Measurements from ENCODE around the gene CBR3.

The CBR3 gene

GRCh38 chr21:36175771-36176565 lies 41.1 kb downstream of the CBR3 start:
- no peak overlapping the region for H2BK5ac ChIP-seq (ENCODE audit: low read length)
- H3K4me3 ChIP-seq (ENCODE audit: low read length), result no peak overlapping the region
- H2AK5ac ChIP-seq (ENCODE audit: low read length), result no peak overlapping the region
- no peak overlapping the region for H4K5ac ChIP-seq (ENCODE audit: low read length)
- WGBS (ENCODE audit: extremely low coverage, insufficient coverage, low lambda C conversion rate), result no CpG with 5 or more reads among the region's 7 CpGs
- no peak overlapping the region for H3K18ac ChIP-seq (ENCODE audit: low read length)
- H3K36me3 ChIP-seq (ENCODE audit: control insufficient read depth, insufficient read depth, low read length), result no peaks in the 10 kb centered on the region
- H2BK120ac ChIP-seq (ENCODE audit: low read depth, low read length), result no peak overlapping the region
- no peak for DNase-seq
- H3K9ac ChIP-seq (ENCODE audit: low read length), result no peak overlapping the region
- no peak overlapping the region for H3K56ac ChIP-seq (ENCODE audit: low read length)
- H3K79me2 ChIP-seq (ENCODE audit: control insufficient read depth, insufficient read depth, low read length), result no peaks in the 10 kb centered on the region
- H3K4me2 ChIP-seq (ENCODE audit: low read length), result no peak overlapping the region
- H3K23ac ChIP-seq (ENCODE audit: low read length), result no peak overlapping the region
- H2BK15ac ChIP-seq (replicated peaks; ENCODE audit: low read depth), result no peak overlapping the region
- H3K27me3 ChIP-seq (ENCODE audit: insufficient read depth, low read length, poor library complexity), result no peaks in the 10 kb centered on the region
- no peaks in the 10 kb centered on the region for H3K4me1 ChIP-seq (ENCODE audit: control insufficient read depth, low read depth, low read length)
- H3K79me1 ChIP-seq (ENCODE audit: low read length), result no peaks in the 10 kb centered on the region
- no peak overlapping the region for H4K8ac ChIP-seq (ENCODE audit: low read depth, low read length)
- H3K27ac ChIP-seq (ENCODE audit: low read depth, low read length), result no peak overlapping the region
- H3K4ac ChIP-seq (ENCODE audit: low read depth, low read length), result no peak overlapping the region

- Histone ChIP-seq H2BK15ac (replicated peaks; ENCODE audit: low read depth) (no peak overlapping the region), H3K4ac (ENCODE audit: low read depth, low read length) (no peak overlapping the region), H3K27ac (ENCODE audit: low read depth, low read length) (no peak overlapping the region), H3K36me3 (ENCODE audit: control insufficient read depth, insufficient read depth, low read length) (no peaks in the 10 kb centered on the region), H3K79me2 (ENCODE audit: control insufficient read depth, insufficient read depth, low read length) (no peaks in the 10 kb centered on the region), H4K8ac (ENCODE audit: low read depth, low read length) (no peak overlapping the region), H3K18ac (ENCODE audit: low read length) (no peak overlapping the region), H3K9ac (ENCODE audit: low read length) (no peak overlapping the region), H3K56ac (ENCODE audit: low read length) (no peak overlapping the region), H3K4me1 (ENCODE audit: control insufficient read depth, low read depth, low read length) (no peaks in the 10 kb centered on the region), H3K4me2 (ENCODE audit: low read length) (no peak overlapping the region), H2BK120ac (ENCODE audit: low read depth, low read length) (no peak overlapping the region), H2AK5ac (ENCODE audit: low read length) (no peak overlapping the region), H4K5ac (ENCODE audit: low read length) (no peak overlapping the region), H3K27me3 (ENCODE audit: insufficient read depth, low read length, poor library complexity) (no peaks in the 10 kb centered on the region), H3K4me3 (ENCODE audit: low read length) (no peak overlapping the region), H3K79me1 (ENCODE audit: low read length) (no peaks in the 10 kb centered on the region), H2BK5ac (ENCODE audit: low read length) (no peak overlapping the region), H3K23ac (ENCODE audit: low read length) (no peak overlapping the region)
- WGBS (ENCODE audit: extremely low coverage, insufficient coverage, low lambda C conversion rate), result no CpG with 5 or more reads among the region's 2 CpGs
- DNase-seq, result no peak
These were observed 43.5 kb downstream of the CBR3 start for GRCh38 chr21:36178349-36178748.

- Histone ChIP-seq H4K8ac (ENCODE audit: low read depth, low read length) (no peak overlapping the region), H3K18ac (ENCODE audit: low read length) (no peak overlapping the region), H3K4me3 (ENCODE audit: low read length) (no peak overlapping the region), H3K4me1 (ENCODE audit: control insufficient read depth, low read depth, low read length) (no peaks in the 10 kb centered on the region), H3K56ac (ENCODE audit: low read length) (no peak overlapping the region), H3K4ac (ENCODE audit: low read depth, low read length) (no peak overlapping the region), H3K9ac (ENCODE audit: low read length) (no peak overlapping the region), H2AK5ac (ENCODE audit: low read length) (no peak overlapping the region), H3K27me3 (ENCODE audit: insufficient read depth, low read length, poor library complexity) (no peaks in the 10 kb centered on the region), H3K23ac (ENCODE audit: low read length) (no peak overlapping the region), H3K79me1 (ENCODE audit: low read length) (no peaks in the 10 kb centered on the region), H2BK15ac (replicated peaks; ENCODE audit: low read depth) (no peak overlapping the region), H3K79me2 (ENCODE audit: control insufficient read depth, insufficient read depth, low read length) (no peaks in the 10 kb centered on the region), H3K4me2 (ENCODE audit: low read length) (no peak overlapping the region), H2BK5ac (ENCODE audit: low read length) (no peak overlapping the region), H3K36me3 (ENCODE audit: control insufficient read depth, insufficient read depth, low read length) (no peaks in the 10 kb centered on the region), H4K5ac (ENCODE audit: low read length) (no peak overlapping the region), H2BK120ac (ENCODE audit: low read depth, low read length) (no peak overlapping the region), H3K27ac (ENCODE audit: low read depth, low read length) (no peak overlapping the region)
- no peak for DNase-seq
These were observed 44.3 kb downstream of the CBR3 start for GRCh38 chr21:36179145-36179544.

- no peaks in the 10 kb centered on the region for H3K4me1 ChIP-seq (ENCODE audit: control insufficient read depth, low read depth, low read length)
- no peak overlapping the region for H3K4ac ChIP-seq (ENCODE audit: low read depth, low read length)
- no peak overlapping the region for H2BK5ac ChIP-seq (ENCODE audit: low read length)
- no peaks in the 10 kb centered on the region for H3K79me1 ChIP-seq (ENCODE audit: low read length)
- H2BK15ac ChIP-seq (replicated peaks; ENCODE audit: low read depth), result no peak overlapping the region
- no peak overlapping the region for H4K8ac ChIP-seq (ENCODE audit: low read depth, low read length)
- no peak overlapping the region for H2BK120ac ChIP-seq (ENCODE audit: low read depth, low read length)
- H3K9ac ChIP-seq (ENCODE audit: low read length), result no peak overlapping the region
- H3K56ac ChIP-seq (ENCODE audit: low read length), result no peak overlapping the region
- no peak overlapping the region for H3K18ac ChIP-seq (ENCODE audit: low read length)
- H3K79me2 ChIP-seq (ENCODE audit: control insufficient read depth, insufficient read depth, low read length), result no peaks in the 10 kb centered on the region
- no peak overlapping the region for H2AK5ac ChIP-seq (ENCODE audit: low read length)
- no peak overlapping the region for H3K4me2 ChIP-seq (ENCODE audit: low read length)
- H4K5ac ChIP-seq (ENCODE audit: low read length), result no peak overlapping the region
- no CpG with 5 or more reads among the region's 5 CpGs for WGBS (ENCODE audit: extremely low coverage, insufficient coverage, low lambda C conversion rate)
- H3K4me3 ChIP-seq (ENCODE audit: low read length), result no peak overlapping the region
- no peak overlapping the region for H3K23ac ChIP-seq (ENCODE audit: low read length)
- no peak for DNase-seq
- H3K27ac ChIP-seq (ENCODE audit: low read depth, low read length), result no peak overlapping the region
- no peaks in the 10 kb centered on the region for H3K27me3 ChIP-seq (ENCODE audit: insufficient read depth, low read length, poor library complexity)
- no peaks in the 10 kb centered on the region for H3K36me3 ChIP-seq (ENCODE audit: control insufficient read depth, insufficient read depth, low read length)
These were observed 46.1 kb downstream of the CBR3 start for GRCh38 chr21:36180963-36181362.

GRCh38 chr21:36183144-36183795 lies 48.4 kb downstream of the CBR3 start:
- Histone ChIP-seq H3K23ac (ENCODE audit: low read length) (no peak overlapping the region), H3K4ac (ENCODE audit: low read depth, low read length) (no peak overlapping the region), H3K9ac (ENCODE audit: low read length) (no peak overlapping the region), H3K27ac (ENCODE audit: low read depth, low read length) (no peak overlapping the region), H3K79me2 (ENCODE audit: control insufficient read depth, insufficient read depth, low read length) (no peaks in the 10 kb centered on the region), H3K27me3 (ENCODE audit: insufficient read depth, low read length, poor library complexity) (no peaks in the 10 kb centered on the region), H3K36me3 (ENCODE audit: control insufficient read depth, insufficient read depth, low read length) (no peaks in the 10 kb centered on the region), H3K56ac (ENCODE audit: low read length) (no peak overlapping the region), H2BK5ac (ENCODE audit: low read length) (no peak overlapping the region), H3K79me1 (ENCODE audit: low read length) (no peaks in the 10 kb centered on the region), H3K18ac (ENCODE audit: low read length) (no peak overlapping the region), H3K4me2 (ENCODE audit: low read length) (no peak overlapping the region), H2BK15ac (replicated peaks; ENCODE audit: low read depth) (no peak overlapping the region), H3K4me3 (ENCODE audit: low read length) (no peak overlapping the region), H4K5ac (ENCODE audit: low read length) (no peak overlapping the region), H3K4me1 (ENCODE audit: control insufficient read depth, low read depth, low read length) (no peaks in the 10 kb centered on the region), H4K8ac (ENCODE audit: low read depth, low read length) (no peak overlapping the region), H2BK120ac (ENCODE audit: low read depth, low read length) (no peak overlapping the region), H2AK5ac (ENCODE audit: low read length) (no peak overlapping the region)
- no peak for DNase-seq
- no CpG with 5 or more reads among the region's 11 CpGs for WGBS (ENCODE audit: extremely low coverage, insufficient coverage, low lambda C conversion rate)

All from mesendoderm (in vitro differentiated cells).